Measurements from ENCODE around the gene LRRC74B.

Gene LRRC74B

GRCh38 chr22:21009638-21010425, 35.9 kb upstream of the LRRC74B start:
- peak; percentile 82 for DNase-seq (ENCODE audit: low read depth)
- no peak for TF ChIP-seq CTCF (IDR thresholded peaks at IDR 0.05; ENCODE audit: insufficient read depth, low read depth, low read length, missing control alignments)
- no peak overlapping the region for H3K4me3 ChIP-seq (ENCODE audit: low read length)

GRCh38 chr22:21010426-21011113, 35.2 kb upstream of the LRRC74B start:
- no peak for TF ChIP-seq CTCF (IDR thresholded peaks at IDR 0.05; ENCODE audit: insufficient read depth, low read depth, low read length, missing control alignments)
- no peak for DNase-seq (ENCODE audit: low read depth)
- H3K4me3 ChIP-seq (ENCODE audit: low read length): no peak overlapping the region

GRCh38 chr22:21012446-21013407, 33.0 kb upstream of the LRRC74B start:
- no peak overlapping the region for H3K4me3 ChIP-seq (ENCODE audit: low read length)
- DNase-seq (ENCODE audit: low read depth): no peak
- no peak for TF ChIP-seq CTCF (IDR thresholded peaks at IDR 0.05; ENCODE audit: insufficient read depth, low read depth, low read length, missing control alignments)

- peak; percentile 31 for DNase-seq (ENCODE audit: low read depth)
- H3K4me3 ChIP-seq (ENCODE audit: low read length): peak overlapping the region; percentile 40
- TF ChIP-seq CTCF (IDR thresholded peaks at IDR 0.05; ENCODE audit: insufficient read depth, low read depth, low read length, missing control alignments): no peak
Observed at GRCh38 chr22:21013657-21014201, 32.0 kb upstream of the LRRC74B start.

GRCh38 chr22:21014202-21014725, 31.5 kb upstream of the LRRC74B start:
- H3K4me3 ChIP-seq (ENCODE audit: low read length): peak overlapping the region; percentile 40
- peak; percentile 77 for DNase-seq (ENCODE audit: low read depth)
- no peak for TF ChIP-seq CTCF (IDR thresholded peaks at IDR 0.05; ENCODE audit: insufficient read depth, low read depth, low read length, missing control alignments)

Data from epithelial cell of esophagus (primary cell).